Stimulated activated CD8-positive, alpha-beta memory T cell treated with anti-CD3 and anti-CD28 coated beads, Interleukin-4, amount 100 ng/mL, for 4 hours (primary cell): Measurements from ENCODE around the gene INSL3.
A peak's percentile ranks its signal among the peaks of the same experiment; 100 is the strongest.

Experiments used
- DNase-seq, 2 donors: peaks; one replicate each; pipeline ENCODE4 v3.0.0-alpha.2; 2020; ENCODE audit warnings: low read depth in 2 of 2, low spot score in 1 of 2

INSL3 gene

DNA sequence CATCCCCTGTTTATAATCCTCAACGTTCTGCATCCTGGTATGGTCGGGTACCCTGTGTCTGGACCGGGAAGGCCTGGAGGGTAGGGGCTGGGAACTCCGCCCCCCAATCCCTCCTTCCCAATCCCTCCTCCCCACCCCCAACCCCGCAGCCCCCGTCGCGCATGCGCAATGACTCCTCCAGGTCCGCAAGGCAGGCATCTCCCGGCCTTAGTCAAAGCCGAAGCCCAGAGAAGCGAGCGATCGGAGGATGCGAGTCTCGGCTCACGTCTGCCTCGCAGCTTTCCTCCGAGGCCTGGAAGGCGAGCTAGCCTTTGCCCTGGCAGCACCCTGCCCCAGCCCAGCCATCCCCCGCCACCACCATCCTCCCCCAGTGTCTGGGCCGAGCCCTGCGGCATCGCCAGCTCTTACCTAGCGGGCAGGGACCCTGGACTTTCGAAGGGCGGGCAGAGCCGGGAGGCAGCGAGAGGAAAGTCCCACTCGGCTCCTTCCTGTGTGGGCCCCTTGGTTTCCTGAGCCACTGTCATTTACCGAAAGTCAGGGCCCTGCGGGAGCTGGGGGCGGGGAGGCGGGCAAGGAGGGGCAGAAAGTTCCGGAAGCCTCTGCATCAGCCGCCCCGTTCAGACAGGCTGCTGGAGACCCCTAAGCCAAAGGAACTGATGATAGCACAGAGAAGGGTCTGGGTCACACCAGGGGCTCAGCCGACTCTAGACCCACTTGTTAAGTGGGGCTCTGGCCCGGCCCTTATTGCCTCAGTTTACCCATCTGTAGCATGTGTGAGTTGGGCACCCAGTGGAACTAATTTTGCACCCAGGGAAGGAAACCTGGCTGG, 26.4 kb upstream of the INSL3 start, which contains the start of gene JAK3:
Gene JAK3, minus strand, starts transcription at position 445 of the 829 bp plus-strand sequence. CDS start 3,565 bp downstream, outside the sequence.
- DNase-seq, result peak; percentile 76 to 82

- DNase-seq, result no peak
Measured at GRCh38 chr19:17846146-17846545, 24.8 kb upstream of the INSL3 start.

GRCh38 chr19:17843908-17844490, 22.7 kb upstream of the INSL3 start:
- no peak for DNase-seq

GRCh38 chr19:17843292-17843827, 22.0 kb upstream of the INSL3 start:
- DNase-seq, result no peak

GRCh38 chr19:17842663-17843291, 21.5 kb upstream of the INSL3 start:
- DNase-seq, result no peak

DNA sequence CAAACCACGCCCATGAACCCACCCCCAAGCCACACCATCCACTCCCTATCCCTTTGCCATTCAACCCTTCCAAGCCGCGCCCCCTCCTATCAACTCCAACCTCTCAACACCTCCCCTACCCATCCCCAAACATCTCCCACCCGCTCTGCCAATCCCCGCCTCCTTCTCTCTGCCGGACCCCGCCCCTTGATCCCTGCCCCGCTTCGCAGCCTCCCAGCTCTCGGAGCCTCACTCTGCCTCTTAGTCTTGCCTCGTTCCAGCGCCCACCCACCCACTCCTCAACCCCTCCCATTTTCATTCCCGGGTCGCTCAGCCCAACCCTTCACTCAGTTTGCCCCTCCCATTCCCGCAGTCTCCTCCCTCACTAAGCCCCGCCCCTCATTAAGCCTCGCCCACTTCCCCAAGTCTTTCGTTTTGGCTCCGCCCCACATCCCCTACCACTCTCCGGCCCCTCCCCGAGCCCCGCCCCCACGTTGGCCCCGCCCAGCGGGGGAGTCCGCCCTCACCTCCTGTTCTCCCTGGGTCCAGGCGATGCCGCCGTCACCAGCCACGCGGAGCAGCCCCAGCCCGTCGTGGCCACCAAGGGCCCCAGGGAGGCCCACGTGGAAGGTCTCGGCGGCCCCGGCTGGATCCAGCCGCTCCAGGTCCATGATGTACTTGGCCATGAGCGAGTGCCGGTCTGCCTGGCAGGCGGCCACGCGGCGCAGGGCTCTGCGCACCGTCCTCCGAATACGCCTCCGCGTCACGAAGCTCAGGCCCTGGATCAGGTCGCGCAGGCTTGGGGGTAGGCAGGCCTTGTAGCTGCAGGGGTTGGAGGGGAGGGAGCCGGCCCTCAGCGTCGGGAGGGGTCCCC, 20.7 kb upstream of the INSL3 start:
- no peak for DNase-seq

DNA sequence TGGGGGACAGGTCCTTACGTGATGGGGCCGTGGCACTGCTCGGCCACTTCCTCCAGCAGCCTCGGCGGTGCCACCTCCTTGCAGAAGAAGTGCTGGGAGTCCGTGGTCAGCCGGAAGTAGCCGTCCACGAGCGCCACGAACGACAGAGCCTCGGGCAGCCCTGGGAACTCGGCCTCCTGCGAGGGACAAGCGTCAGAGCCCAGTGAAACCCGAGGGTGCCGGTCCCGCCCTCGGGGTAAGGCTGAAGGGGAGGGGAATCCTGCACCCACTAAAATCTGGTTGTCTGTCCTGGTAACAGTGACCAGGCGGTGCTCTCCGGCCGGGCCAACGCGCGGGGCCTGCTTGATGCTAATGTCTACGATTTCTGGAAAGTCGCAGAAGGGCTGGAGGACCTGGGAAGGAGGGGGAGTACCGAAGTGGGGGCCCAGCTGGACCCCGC, 20.1 kb upstream of the INSL3 start:
- no peak for DNase-seq

- no peak for DNase-seq
Measured at GRCh38 chr19:17840019-17840418, 18.7 kb upstream of the INSL3 start.

- no peak for DNase-seq
Measured at GRCh38 chr19:17837972-17838371, 16.7 kb upstream of the INSL3 start.

GRCh38 chr19:17836530-17836929, 15.2 kb upstream of the INSL3 start:
- no peak for DNase-seq

DNA sequence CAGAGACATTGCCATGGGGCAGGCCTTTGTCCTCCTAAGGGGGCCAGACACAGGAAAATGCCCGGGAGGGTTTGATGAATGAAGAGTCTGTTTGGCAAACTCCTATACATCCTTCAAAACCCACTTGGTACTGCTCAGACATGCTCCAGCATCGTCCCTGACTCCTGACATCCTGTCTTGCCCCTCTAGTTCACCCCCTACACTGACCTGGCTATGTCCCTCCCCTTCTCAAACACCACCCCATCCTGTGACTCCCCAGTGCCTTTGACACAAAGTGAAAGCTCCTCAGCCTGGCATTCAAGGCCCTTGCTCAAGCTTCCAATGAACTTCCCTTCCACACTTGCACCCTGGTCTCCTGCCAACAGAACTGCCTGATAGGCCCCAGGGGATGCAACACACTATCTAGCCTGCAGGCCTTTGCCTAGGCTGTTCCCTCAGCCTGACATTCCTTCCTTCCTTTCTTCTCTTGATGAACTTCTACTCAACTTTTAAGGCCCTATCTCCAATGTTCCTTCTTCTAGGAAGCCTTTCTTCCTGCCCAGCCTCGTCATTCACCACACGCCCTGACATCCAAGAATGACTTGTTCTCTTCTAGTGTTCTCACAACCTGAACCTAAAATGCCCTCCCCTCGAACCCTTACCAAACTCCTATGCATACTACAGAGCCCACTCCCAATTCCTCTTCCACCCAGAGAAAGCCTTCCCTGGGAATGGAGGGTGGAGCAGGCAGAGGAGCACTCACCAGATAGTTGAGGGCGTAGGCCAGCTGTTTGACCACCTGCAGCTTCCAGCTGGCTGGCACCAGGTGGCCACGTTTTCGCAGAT, 14.1 kb upstream of the INSL3 start:
- DNase-seq, result no peak

DNA sequence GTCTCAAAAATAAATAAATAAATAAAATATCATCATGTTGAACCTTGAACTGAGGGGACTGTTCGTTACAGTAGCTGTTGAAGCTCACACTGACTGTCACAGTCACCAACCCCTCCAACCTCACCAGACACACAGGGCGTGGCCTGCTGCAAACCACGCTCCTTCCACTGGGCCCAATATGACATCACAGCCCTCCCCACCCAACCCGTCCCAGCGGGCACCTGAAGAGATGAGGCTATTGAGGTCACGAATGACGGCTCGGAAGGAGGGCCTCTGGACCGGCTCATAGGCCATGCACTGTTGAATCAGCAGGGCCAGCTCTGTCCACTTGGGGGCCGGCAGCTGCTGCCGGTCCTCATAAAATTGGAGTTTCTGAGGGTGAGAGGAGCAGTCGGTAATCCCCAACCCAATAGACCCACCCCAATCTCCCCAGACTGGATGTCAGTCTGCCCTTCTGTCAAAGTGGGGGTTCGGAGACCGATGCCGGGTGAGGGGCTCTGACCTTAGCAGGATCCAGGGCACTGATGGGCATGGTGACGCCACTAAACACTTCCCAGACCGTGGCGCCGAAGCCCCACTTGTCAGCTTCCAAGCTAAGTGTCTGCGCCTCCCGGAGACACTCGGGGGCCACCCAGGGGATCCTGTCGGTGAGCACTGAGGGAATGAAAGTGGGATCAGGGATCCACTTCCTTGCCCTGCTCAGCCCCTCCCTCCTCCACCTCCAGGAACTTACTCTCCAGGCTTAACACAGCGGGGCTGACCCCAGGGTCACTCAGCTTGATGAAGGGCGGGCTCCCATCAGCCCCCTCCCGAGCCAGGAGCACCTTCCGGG, 13.2 kb upstream of the INSL3 start:
- DNase-seq, result no peak

- DNase-seq, result no peak
Measured at GRCh38 chr19:17832443-17833208, 11.3 kb upstream of the INSL3 start.

DNA sequence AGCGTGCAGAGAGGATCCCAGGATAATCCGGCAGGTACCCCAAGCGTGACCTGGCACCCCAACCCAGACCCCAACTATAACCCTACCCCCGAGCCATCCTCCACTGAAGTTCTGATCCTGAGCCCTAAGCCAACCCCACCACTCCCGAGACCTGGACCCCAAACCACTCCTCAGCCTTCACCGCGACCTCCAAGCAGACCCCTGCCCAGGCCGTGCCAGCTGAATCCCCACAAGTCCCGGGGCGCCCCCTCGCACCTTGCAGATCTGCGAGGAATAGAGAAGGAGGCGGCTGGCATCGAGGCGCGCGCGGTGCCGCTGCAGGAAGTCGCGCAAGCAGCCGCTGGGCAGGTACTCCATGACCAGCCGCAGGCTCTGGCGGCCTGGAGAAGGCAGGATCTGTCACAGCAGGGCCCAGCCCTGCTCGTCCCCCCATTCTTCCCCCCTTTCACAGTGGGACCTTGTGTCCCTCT, 10.1 kb upstream of the INSL3 start:
- no peak for DNase-seq

DNA sequence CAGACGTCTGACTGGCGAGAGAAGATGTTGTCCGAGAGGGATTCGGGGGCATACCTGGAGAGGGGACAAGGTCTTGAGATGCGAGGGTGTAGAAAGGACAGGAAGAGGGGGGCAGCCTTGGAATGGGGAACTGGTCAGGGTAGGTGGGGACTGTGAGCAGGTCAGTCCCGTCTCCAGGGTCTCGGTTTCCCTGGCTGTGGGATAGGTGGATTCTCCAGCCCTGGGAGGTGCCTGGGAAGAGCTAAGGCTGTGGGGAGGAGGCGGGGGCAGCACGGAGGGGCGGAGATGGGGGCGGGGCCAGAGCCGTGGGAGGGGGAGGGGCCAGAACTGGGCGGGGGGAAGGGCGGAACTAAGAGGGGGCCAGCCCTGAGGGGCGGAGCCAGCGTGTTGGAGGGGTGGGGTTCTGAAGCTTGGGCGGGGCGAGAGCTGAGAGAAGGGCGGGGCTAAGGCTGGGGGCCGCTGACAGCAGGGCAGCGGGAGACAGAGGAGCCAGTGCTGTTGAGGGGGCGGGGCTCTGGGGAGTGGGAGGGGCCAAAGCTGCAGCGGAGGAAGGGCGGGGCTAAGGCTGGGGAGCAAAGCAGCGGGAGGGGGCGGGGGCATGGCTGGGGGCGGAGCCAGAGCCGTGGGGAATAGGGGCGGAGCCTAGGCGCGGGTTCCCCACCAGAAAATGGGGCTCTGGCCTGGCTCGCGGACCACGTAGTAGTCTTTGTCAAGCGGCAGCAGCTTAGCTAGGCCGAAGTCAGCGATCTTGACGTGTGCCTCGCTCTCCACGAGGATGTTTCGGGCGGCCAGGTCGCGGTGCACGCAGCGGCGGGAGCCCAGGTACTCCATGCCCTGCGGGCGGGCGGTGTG, 9.5 kb upstream of the INSL3 start:
- no peak for DNase-seq

- no peak for DNase-seq
Measured at GRCh38 chr19:17829855-17830566, 8.7 kb upstream of the INSL3 start.
